CD8-positive, alpha-beta memory T cell (primary cell): ENCODE results near the gene SDHA. TPM values are rescaled to one million over a fixed set of nuclear protein-coding genes. Genes with fewer than 3 reads are reported as not detected.
"Not testable (repeated sequence)": the region's sequence is repeated elsewhere in the genome, so short reads cannot be mapped to it uniquely, and the experiment has no call there.

Experiments
- CTCF ChIA-PET: fragments of 350-600 bp; sonication (Branson Sonifier 250); formaldehyde crosslinking; loops from one replicate; lab custom pipeline; 2021; ENCODE audit warnings: antibody characterized with exemption; lab: Charles Lee
- POLR2A ChIA-PET: fragments of 350-600 bp; sonication (Branson Sonifier 250); formaldehyde crosslinking; loops from one replicate; lab custom pipeline; 2021; ENCODE audit warnings: antibody characterized with exemption; lab: Charles Lee
- DNase-seq, 5 donors: peaks; one replicate each; pipeline versions ENCODE4 v3.0.0 to v3.0.0-alpha.2; 2020 to 2022; ENCODE audit warnings: mixed read lengths in 1 of 5
- H3K27ac ChIP-seq: one replicate; pipeline ENCODE4 v1.7.0; 2013; ENCODE audit warnings: low read depth, mild to moderate bottlenecking, low read length, moderate library complexity
- H3K27me3 ChIP-seq: 2 replicates; pipeline ENCODE4 v1.7.0; 2013; ENCODE audit warnings: low read length, mild to moderate bottlenecking; ENCODE audit not compliant: insufficient read depth, poor library complexity, severe bottlenecking
- H3K36me3 ChIP-seq: 2 replicates; pipeline ENCODE4 v1.7.0; 2013; ENCODE audit warnings: mild to moderate bottlenecking, low read length, moderate library complexity; ENCODE audit not compliant: insufficient read depth
- H3K4me1 ChIP-seq: 2 replicates; pipeline ENCODE4 v1.7.0; 2013; ENCODE audit warnings: mild to moderate bottlenecking, low read length, moderate library complexity; ENCODE audit not compliant: insufficient read depth
- H3K4me3 ChIP-seq: 2 replicates; pipeline ENCODE4 v1.7.0; 2013; ENCODE audit warnings: mild to moderate bottlenecking, low read length
- H3K9me3 ChIP-seq: 2 replicates; pipeline ENCODE4 v1.7.0; 2013; ENCODE audit warnings: mild to moderate bottlenecking, low read length
- H3K27ac Mint-ChIP-seq, 8 donors: one replicate each; pipeline ENCODE4 v1.8.0; 2020 to 2021; ENCODE audit warnings: mixed read lengths in 8 of 8, mild to moderate bottlenecking in 6 of 8, inconsistent platforms in 3 of 8, moderate library complexity in 3 of 8
- H3K27me3 Mint-ChIP-seq, 2 donors: one replicate each; pipeline ENCODE4 v1.8.0; 2020 to 2021; ENCODE audit warnings: mixed read lengths in 2 of 2, mild to moderate bottlenecking in 1 of 2, moderate library complexity in 1 of 2
- H3K36me3 Mint-ChIP-seq, 3 donors: one replicate each; pipeline ENCODE4 v1.8.0; 2020 to 2021; ENCODE audit warnings: mixed read lengths in 3 of 3, inconsistent platforms in 1 of 3, mild to moderate bottlenecking in 1 of 3
- H3K4me1 Mint-ChIP-seq, 3 donors: one replicate each; pipeline ENCODE4 v1.8.0; 2020 to 2021; ENCODE audit warnings: mixed read lengths in 3 of 3, inconsistent platforms in 1 of 3, mild to moderate bottlenecking in 1 of 3
- H3K4me3 Mint-ChIP-seq, 7 donors: one replicate each; pipeline ENCODE4 v1.8.0; 2020 to 2021; ENCODE audit warnings: mixed read lengths in 7 of 7, mild to moderate bottlenecking in 6 of 7, moderate library complexity in 4 of 7, inconsistent platforms in 2 of 7
- H3K9me3 Mint-ChIP-seq, 5 donors: one replicate each; pipeline ENCODE4 v1.8.0; 2020 to 2022; ENCODE audit warnings: mixed read lengths in 5 of 5, mild to moderate bottlenecking in 3 of 5, moderate library complexity in 2 of 5, inconsistent platforms in 1 of 5
- polyA plus RNA-seq: library from polyadenylated mRNA; unstranded; fragments of 300-500 nt; fragmentation: Illumina TruSeq; gene quantifications from one replicate; pipeline ENCODE4 v1.2.3, GENCODE V29; 2021
- total RNA-seq, 2 experiments: library from RNA; stranded (reverse); gene quantifications; one replicate each; pipeline ENCODE4 v1.2.3, GENCODE V29; 2021

Gene SDHA
- total and polyA plus RNA-seq, 3 experiments from 2014 or later, result 168 to 237 (median 171) TPM

GRCh38 chr5:225334-225733 lies 7.2 kb downstream of the SDHA start:
- Histone ChIP-seq H3K4me3 (no peak overlapping the region), H3K9me3 (no peaks in the 10 kb centered on the region), H3K27me3 (no peaks in the 10 kb centered on the region), H3K4me1 (peaks cover 15% of the 10 kb centered on the region), H3K27ac (no peak overlapping the region), H3K36me3 (peaks cover 36% of the 10 kb centered on the region)
- H3K27me3 Mint-ChIP-seq, result peaks cover 0 to 1% of the 10 kb centered on the region in 2 donors
- no peaks in the 10 kb centered on the region for H3K9me3 Mint-ChIP-seq
- no peak for DNase-seq
- no peak overlapping the region for H3K4me3 Mint-ChIP-seq
- peaks cover 27 to 32% (median 31%) of the 10 kb centered on the region in 3 donors for H3K4me1 Mint-ChIP-seq
- ChIA-PET CTCF (no interaction called here), POLR2A (no interaction called here)
- peak overlapping the region in 2 of 8 donors; percentile 32 to 33 for H3K27ac Mint-ChIP-seq
- H3K36me3 Mint-ChIP-seq, result peaks cover 17 to 72% (median 18%) of the 10 kb centered on the region in 3 donors

GRCh38 chr5:227375-227774 lies 9.3 kb downstream of the SDHA start:
- H3K27ac Mint-ChIP-seq, POLR2A ChIA-PET, H3K4me3 Mint-ChIP-seq, H3K4me3 ChIP-seq, H3K4me1 ChIP-seq, H3K27ac ChIP-seq, H3K27me3 ChIP-seq, H3K9me3 ChIP-seq, H3K27me3 Mint-ChIP-seq, DNase-seq, CTCF ChIA-PET, H3K9me3 Mint-ChIP-seq: not testable (repeated sequence)
- Mint-ChIP-seq H3K36me3 (peaks cover 18 to 88% (median 20%) of the 10 kb centered on the region in 3 donors), H3K4me1 (peaks cover 12 to 14% (median 13%) of the 10 kb centered on the region in 3 donors)
- peaks cover 41% of the 10 kb centered on the region for H3K36me3 ChIP-seq

- H3K4me1 ChIP-seq, result no peaks in the 10 kb centered on the region
- H3K27ac ChIP-seq, result no peak overlapping the region
- peaks cover 0 to 2% (median 0%) of the 10 kb centered on the region in 3 donors for H3K4me1 Mint-ChIP-seq
- no peak overlapping the region for H3K27ac Mint-ChIP-seq
- no peaks in the 10 kb centered on the region for H3K9me3 Mint-ChIP-seq
- ChIA-PET POLR2A (no interaction called here), CTCF (no interaction called here)
- peaks cover 47% of the 10 kb centered on the region for H3K36me3 ChIP-seq
- no peaks in the 10 kb centered on the region for H3K27me3 ChIP-seq
- no peak for DNase-seq
- H3K27me3 Mint-ChIP-seq, result no peaks in the 10 kb centered on the region
- no peak overlapping the region for H3K4me3 ChIP-seq
- H3K9me3 ChIP-seq, result no peaks in the 10 kb centered on the region
- H3K4me3 Mint-ChIP-seq, result no peak overlapping the region
- H3K36me3 Mint-ChIP-seq, result peaks cover 21 to 94% (median 25%) of the 10 kb centered on the region in 3 donors
These were observed 10.8 kb downstream of the SDHA start for GRCh38 chr5:228886-229285.

GRCh38 chr5:230711-231110 lies 12.6 kb downstream of the SDHA start:
- Histone ChIP-seq H3K9me3 (no peaks in the 10 kb centered on the region), H3K27ac (no peak overlapping the region), H3K27me3 (no peaks in the 10 kb centered on the region), H3K4me3 (no peak overlapping the region), H3K36me3 (peaks cover 43% of the 10 kb centered on the region), H3K4me1 (no peaks in the 10 kb centered on the region)
- H3K4me1 Mint-ChIP-seq, result no peaks in the 10 kb centered on the region
- CTCF ChIA-PET, result no interaction called here
- POLR2A ChIA-PET, result no interaction called here
- no peak for DNase-seq
- H3K27ac Mint-ChIP-seq, result peak overlapping the region in 1 of 8 donors; percentile 47
- H3K4me3 Mint-ChIP-seq, result peak overlapping the region in 1 of 7 donors; percentile 79
- no peaks in the 10 kb centered on the region for H3K9me3 Mint-ChIP-seq
- H3K27me3 Mint-ChIP-seq, result no peaks in the 10 kb centered on the region
- H3K36me3 Mint-ChIP-seq, result peaks cover 20 to 91% (median 26%) of the 10 kb centered on the region in 3 donors

- H3K27me3 ChIP-seq, result no peaks in the 10 kb centered on the region
- no peaks in the 10 kb centered on the region for H3K4me1 ChIP-seq
- no peaks in the 10 kb centered on the region for H3K27me3 Mint-ChIP-seq
- peaks cover 19 to 91% (median 27%) of the 10 kb centered on the region in 3 donors for H3K36me3 Mint-ChIP-seq
- no peak for DNase-seq
- H3K9me3 ChIP-seq, result no peaks in the 10 kb centered on the region
- no peak overlapping the region for H3K4me3 ChIP-seq
- no peaks in the 10 kb centered on the region for H3K9me3 Mint-ChIP-seq
- CTCF ChIA-PET, result interaction anchor here (1.0 to 1.8 kb wide), 2 partner anchors 12 to 43 kb away, joined by 3 to 5 read pairs; no protein-coding TSS in a partner anchor
- H3K27ac ChIP-seq, result no peak overlapping the region
- no peak overlapping the region for H3K4me3 Mint-ChIP-seq
- H3K27ac Mint-ChIP-seq, result no peak overlapping the region
- no peaks in the 10 kb centered on the region for H3K4me1 Mint-ChIP-seq
- H3K36me3 ChIP-seq, result peaks cover 36% of the 10 kb centered on the region
- POLR2A ChIA-PET, result interaction anchor here (0.7 kb wide), 1 partner anchor 1271 kb away, joined by 3 read pairs; no protein-coding TSS in a partner anchor
These were observed 13.5 kb downstream of the SDHA start for GRCh38 chr5:231661-232060.

- POLR2A ChIA-PET, H3K9me3 Mint-ChIP-seq, H3K27me3 ChIP-seq, H3K4me1 Mint-ChIP-seq, H3K9me3 ChIP-seq, H3K27ac ChIP-seq, H3K4me3 ChIP-seq, DNase-seq, H3K27me3 Mint-ChIP-seq, H3K4me3 Mint-ChIP-seq, H3K4me1 ChIP-seq: not testable (repeated sequence)
- Mint-ChIP-seq H3K27ac (peak overlapping the region in 1 of 8 donors; percentile 39), H3K36me3 (peaks cover 12 to 87% (median 26%) of the 10 kb centered on the region in 3 donors)
- CTCF ChIA-PET, result interaction anchor here (1.8 kb wide), 1 partner anchor 14 kb away, joined by 5 read pairs; no protein-coding TSS in a partner anchor
- H3K36me3 ChIP-seq, result peaks cover 35% of the 10 kb centered on the region
These were observed 15.3 kb downstream of the SDHA start for GRCh38 chr5:233426-233825.

GRCh38 chr5:234450-234849 lies 16.3 kb downstream of the SDHA start:
- H3K4me1 ChIP-seq, result no peaks in the 10 kb centered on the region
- Mint-ChIP-seq H3K27ac (peak overlapping the region in 1 of 8 donors; percentile 68), H3K27me3 (no peaks in the 10 kb centered on the region), H3K4me1 (no peaks in the 10 kb centered on the region), H3K4me3 (no peak overlapping the region), H3K9me3 (no peaks in the 10 kb centered on the region), H3K36me3 (peaks cover 8 to 84% (median 20%) of the 10 kb centered on the region in 3 donors)
- ChIA-PET POLR2A (no interaction called here), CTCF (no interaction called here)
- H3K27ac ChIP-seq, result no peak overlapping the region
- no peak for DNase-seq
- no peaks in the 10 kb centered on the region for H3K9me3 ChIP-seq
- no peaks in the 10 kb centered on the region for H3K27me3 ChIP-seq
- no peak overlapping the region for H3K4me3 ChIP-seq
- peaks cover 25% of the 10 kb centered on the region for H3K36me3 ChIP-seq

GRCh38 chr5:235527-235926 lies 17.4 kb downstream of the SDHA start:
- POLR2A ChIA-PET, H3K9me3 ChIP-seq, H3K27me3 ChIP-seq, CTCF ChIA-PET, H3K27ac Mint-ChIP-seq, H3K27me3 Mint-ChIP-seq, H3K4me1 Mint-ChIP-seq, H3K4me3 Mint-ChIP-seq, H3K4me3 ChIP-seq, H3K9me3 Mint-ChIP-seq, H3K4me1 ChIP-seq, DNase-seq, H3K27ac ChIP-seq: not testable (repeated sequence)
- H3K36me3 ChIP-seq, result peaks cover 24% of the 10 kb centered on the region
- peaks cover 7 to 86% (median 20%) of the 10 kb centered on the region in 3 donors for H3K36me3 Mint-ChIP-seq
